GM21447 (cell line): Measurements from ENCODE around the gene KCNF1.

Experiments used
- ATAC-seq: cut with Tn5 transposase; IDR thresholded peaks from one replicate; pipeline ENCODE4 v1.9.1; 2021; ENCODE audit not compliant: unreplicated experiment

The KCNF1 gene

DNA sequence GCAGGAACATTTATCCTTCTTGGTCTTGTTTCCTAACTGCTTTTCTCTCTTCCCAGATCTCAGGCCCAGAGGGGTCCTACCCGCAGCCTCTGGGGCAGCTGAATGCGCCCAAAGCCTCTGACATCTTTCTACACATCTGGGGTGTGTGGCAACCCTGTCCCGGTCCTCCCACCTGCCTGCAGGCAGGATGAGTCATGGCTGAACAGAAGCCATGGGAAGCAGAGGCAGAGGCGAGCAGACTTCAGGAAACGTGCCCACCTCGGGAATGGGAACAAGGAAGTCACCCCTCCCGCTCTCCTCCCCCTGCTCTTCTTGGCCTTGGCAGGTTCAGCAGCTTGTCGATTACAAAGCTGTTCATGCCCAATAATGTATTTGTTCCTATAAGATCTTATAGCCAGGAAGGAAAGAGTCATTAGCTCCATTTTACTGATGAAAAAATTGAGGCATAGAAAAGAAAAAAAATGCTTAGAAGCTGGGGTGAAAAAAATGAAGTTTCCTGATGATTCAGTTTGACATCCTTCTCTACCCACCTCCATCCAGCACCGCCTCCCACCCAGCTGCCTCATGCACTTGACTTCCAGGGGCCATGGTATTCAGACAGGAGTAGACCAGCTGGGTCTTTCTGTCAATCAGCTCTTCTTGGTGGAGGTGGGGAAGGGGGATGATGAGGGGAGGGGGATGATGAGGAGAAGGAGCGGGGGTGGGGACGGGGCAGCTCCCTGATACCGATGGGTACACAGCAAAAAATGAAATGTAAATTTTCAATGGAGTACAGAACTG is 10.4 kb upstream of the KCNF1 start:
- no peak for ATAC-seq

DNA sequence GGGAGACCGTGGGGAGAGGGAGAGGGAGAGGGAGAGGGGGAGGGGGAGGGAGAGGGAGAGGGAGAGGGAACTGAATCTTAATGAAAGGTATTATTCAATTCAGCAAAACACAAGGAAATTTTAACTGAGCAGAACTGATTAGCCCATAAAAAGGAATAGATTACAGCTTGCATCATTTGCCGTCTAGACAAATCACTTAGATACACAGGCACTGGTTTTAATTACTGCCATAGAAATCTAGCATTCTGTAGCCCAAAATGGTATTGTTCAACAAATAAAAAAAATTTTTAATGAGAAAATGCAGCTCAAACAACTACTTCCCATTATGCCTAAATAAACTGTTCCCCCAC is 7.9 kb upstream of the KCNF1 start:
- ATAC-seq, result no peak

DNA sequence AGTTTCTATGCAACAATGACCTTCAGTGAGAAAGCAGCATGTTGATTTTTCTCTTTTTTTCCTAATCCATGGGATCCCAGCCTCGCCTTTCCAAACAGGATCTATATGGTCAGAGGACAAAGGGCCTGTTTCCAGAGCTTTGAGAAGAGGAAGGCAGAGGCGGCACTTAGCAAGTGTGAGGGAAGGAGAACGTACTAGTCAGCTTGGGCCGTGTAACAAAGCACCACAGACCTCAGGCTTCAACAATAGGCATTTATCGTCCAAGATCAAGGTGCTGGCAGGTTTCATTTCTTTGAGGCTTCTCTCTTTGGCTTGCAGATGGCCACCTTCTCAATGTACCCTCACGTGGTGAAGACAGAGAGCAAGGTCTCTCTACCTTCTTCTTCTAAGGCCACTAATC is 7.3 kb upstream of the KCNF1 start:
- no peak for ATAC-seq

DNA sequence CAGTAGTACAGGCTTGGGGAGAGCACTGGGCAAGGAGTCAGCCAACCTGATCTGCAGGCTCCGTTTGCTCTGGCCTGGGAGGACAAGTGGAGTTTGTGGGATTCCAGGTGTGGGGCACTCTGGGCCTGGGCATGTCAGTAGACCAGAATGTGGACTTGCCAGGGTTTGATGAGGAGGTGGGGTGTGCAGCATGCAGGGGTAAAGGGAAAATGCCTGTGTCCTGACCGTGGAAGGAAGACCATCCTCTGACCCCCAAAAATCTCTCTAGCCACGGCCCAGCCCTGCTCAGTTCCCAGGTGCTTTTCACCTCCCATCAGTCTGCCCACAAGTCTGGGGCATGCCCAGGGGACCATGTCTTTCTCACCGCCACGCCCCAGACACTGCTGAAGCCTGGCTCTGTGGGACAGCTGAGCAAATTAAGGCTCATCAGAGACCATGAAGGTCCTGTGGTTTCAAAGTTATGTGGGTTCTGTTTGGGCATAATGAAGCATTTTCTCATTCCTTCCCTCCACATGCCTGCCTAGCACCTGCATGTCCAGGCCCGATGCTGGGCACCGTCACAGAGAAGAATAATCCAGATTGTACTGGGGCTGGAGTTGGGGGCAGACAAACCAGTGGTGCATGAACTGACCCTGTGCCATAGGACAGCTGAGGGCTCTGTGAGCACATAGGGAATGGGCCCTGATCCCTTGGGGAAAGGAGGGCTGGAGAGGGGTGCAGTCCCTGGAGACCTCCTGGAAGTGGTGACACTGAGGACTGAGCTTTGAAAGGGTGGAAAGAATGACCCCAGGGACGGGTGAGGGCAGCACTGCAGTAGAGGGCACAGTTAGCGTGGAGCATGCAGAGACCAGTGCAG is 6.5 kb upstream of the KCNF1 start:
- ATAC-seq, result no peak

DNA sequence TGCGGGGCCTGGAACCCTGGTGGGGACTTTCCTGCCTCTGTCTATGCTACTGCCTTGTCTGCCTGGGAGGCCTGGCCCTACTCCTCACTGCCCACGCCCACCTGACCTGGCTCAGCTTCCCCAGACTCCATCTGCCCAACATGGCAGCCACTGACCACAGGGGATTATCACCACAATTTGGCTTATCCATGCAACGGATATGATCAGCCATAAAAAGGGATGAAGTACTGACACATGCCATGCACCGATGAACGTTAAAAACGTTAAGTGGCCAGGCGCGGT is 5.9 kb upstream of the KCNF1 start:
- no peak for ATAC-seq

DNA sequence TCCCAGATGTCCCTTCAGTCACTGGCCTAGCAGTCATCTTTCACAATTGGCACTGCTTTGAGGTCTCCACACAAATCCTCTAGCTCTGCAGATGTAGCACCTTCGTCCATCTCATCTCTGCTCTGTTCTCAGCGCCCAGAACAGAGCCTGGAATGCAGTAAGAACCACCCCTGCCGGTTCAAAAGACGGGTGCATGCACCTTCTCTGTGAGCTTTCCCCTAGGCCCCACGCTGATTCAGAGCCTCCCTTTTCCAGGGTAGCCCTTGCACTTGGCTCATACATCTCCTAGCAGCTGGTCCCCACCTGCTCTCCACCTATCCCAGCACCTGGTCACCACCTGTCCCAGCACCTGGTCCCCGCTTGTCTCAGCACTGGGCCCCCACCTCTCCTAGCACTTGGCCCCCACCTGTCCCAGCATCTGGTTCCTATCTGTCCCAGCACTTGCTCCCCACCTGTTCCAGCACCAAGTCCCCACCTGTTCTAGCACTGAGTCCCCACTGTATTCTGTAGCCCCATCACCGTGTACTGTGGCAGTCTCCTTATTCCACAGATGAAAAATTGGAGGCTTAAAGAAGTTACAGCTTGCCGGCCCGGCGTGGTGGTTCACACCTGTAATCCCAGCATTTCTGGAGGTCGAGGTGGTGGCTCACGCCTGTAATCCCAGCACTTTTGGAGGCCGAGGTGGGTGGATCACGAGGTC is 4.7 kb upstream of the KCNF1 start:
- no peak for ATAC-seq

DNA sequence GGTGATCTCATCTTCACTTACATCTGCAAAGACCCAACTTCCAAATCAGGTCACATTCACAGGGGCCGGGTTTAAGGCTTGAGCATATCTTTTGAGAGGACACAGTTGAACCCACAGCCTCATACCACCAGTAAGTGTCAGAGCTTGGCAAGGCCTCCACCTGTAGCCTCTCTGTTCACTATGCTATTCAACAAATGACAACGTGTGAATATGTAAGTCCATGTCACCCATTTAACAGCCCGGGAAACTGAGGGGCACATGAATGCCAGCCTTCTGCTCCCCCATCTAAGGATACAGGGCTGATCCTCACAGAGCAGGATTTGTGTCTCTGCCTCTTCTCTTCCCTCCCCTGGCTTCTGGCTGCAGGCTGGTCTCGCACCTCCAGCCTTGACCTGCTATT is 3.5 kb upstream of the KCNF1 start:
- no peak for ATAC-seq

DNA sequence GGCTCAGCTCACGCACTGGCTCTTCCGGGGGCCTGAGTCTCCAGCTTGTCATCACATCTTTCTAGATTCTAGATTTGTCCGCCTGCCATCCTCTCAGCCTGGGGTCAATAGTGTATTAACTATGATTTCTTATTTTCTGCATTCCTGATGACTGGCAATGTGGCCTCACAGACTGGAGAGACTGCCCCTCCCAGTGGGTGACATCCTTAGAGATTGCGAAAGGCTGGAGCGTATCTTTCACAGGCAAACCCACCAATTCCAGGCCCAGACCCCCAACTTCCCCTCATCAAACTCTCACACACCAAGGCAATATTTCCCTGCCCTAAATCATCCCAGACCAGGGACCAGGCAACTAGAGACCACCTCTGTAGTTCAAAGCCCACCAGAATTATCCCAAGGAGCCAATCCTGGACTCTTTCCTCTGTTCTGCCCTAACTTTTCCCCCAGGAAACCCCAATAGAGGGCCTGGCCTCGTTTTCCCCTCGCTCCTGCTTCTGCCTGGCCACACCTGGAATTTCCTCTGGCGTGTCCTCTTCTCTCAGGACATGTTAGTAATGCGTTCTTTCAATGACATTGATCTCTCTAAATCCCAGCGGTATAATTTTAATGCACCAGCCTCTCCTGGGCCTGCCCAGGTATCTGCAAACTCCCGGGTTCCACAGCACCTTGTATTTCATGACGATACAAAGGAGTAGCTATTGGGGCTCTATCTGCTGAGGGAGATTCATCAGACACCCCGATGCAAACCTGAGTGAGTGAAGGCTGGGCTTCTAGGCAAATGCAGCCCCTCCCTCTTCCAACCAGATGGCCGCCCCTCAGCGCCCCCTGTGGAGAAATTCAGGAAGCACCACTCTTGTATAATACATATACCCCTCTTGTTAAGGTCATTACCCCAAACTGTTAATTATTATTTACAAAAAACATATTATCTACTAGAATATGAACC is 2.4 kb upstream of the KCNF1 start:
- ATAC-seq, result no peak

DNA sequence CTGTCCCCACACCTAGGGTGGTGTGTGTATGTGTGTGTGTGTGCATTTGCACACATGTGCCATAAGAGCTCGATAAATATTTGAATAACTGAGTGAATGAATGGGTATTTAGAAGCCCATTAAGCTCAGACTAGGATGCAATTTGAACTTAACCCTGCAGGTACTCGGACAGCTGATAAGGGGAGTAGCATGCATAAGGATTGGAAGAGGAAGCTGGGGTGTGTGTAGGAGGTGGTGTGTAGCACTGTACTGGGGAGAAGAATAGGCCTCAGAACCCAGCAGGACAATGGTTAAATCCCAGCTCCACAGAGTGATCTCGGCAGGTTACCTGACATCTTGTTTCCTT is 1.8 kb upstream of the KCNF1 start:
- ATAC-seq, result no peak

DNA sequence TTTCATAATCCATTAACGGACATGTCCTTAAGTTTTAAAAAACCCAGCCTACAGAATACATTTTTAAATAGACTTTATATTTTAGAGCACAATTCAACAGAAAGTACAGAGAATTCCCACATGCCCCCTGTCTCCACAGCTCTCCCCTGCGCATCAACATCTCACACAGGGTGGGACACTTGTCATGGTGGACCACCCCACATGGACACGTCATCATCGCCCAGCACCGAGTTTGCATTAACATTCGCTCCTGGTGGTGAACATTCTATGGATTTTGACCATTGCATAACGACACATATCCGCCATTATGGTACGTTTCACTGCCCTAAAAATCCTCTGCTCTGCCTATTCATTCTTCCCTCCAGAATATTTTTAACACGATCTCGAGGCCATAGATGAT is 1.1 kb upstream of the KCNF1 start:
- ATAC-seq, result no peak

DNA sequence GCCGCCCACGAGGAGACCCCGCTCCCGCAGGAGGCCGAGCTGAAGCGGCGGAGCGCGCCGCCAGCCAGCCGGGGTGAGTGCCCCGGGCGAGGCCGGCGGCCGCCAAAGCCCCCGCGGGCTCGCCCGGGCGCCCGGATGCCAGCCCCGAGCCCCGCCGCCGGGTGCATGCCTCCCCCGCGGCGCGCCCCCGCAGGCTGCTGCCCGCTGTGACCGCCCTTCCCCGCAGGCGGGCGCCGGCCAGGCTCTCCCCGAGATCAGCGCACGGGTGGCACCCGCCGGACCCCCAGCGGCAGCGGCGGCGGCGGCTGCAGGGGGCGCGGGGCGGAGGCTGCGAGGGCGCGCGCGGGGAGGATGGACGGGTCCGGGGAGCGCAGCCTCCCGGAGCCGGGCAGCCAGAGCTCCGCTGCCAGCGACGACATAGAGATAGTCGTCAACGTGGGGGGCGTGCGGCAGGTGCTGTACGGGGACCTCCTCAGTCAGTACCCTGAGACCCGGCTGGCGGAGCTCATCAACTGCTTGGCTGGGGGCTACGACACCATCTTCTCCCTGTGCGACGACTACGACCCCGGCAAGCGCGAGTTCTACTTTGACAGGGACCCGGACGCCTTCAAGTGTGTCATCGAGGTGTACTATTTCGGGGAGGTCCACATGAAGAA is 470 bp downstream of the KCNF1 start:
- ATAC-seq, result no peak

DNA sequence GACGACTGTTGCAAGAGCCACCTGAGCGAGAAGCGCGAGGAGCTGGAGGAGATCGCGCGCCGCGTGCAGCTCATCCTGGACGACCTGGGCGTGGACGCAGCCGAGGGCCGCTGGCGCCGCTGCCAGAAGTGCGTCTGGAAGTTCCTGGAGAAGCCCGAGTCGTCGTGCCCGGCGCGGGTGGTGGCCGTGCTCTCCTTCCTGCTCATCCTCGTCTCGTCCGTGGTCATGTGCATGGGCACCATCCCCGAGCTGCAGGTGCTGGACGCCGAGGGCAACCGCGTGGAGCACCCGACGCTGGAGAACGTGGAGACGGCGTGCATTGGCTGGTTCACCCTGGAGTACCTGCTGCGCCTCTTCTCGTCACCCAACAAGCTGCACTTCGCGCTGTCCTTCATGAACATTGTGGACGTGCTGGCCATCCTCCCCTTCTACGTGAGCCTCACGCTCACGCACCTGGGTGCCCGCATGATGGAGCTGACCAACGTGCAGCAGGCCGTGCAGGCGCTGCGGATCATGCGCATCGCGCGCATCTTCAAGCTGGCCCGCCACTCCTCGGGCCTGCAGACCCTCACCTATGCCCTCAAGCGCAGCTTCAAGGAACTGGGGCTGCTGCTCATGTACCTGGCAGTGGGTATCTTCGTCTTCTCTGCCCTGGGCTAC is 1.2 kb downstream of the KCNF1 start:
- ATAC-seq, result no peak

DNA sequence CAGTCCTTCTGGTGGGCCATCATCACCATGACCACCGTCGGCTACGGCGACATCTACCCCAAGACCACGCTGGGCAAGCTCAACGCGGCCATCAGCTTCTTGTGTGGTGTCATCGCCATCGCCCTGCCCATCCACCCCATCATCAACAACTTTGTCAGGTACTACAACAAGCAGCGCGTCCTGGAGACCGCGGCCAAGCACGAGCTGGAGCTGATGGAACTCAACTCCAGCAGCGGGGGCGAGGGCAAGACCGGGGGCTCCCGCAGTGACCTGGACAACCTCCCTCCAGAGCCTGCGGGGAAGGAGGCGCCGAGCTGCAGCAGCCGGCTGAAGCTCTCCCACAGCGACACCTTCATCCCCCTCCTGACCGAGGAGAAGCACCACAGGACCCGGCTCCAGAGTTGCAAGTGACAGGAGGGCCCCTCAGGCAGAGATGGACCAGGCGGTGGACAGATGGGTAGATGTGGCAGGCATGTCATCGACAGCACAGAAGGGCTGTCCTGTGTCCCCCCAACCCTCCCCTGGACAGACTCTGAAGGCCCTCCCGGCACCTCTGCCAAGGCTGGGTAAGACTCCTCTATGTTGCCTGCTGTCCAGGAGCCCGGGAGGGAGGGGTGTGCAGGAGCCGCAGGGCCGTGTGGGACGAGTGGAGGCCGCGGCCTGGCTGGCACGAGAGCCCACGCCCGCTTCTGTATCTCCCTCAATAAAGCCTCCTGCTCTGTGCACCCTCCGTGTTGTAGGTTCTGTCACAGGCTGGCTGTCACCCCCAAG is 2.0 kb downstream of the KCNF1 start:
- ATAC-seq, result no peak

DNA sequence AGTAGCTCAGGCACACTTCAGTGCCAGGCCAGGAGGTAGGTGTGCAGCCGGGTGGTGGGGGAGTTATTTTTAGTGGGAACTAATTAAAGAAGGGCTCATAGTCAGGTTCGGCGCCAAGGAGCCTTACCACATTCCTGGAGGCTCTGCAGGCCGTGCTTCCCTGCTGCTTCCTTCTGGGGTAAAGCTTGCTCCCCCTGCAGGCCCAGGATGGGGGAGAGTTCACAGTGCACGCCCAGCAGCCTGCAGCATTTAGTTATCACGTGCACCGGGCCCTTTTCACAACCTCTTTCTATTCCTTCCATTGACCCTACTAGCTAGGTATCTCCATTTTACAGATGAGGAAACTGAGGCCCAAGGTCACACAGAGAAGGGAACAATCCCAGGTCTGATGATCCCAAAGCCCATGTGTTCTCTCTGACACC is 2.5 kb downstream of the KCNF1 start:
- ATAC-seq, result no peak

DNA sequence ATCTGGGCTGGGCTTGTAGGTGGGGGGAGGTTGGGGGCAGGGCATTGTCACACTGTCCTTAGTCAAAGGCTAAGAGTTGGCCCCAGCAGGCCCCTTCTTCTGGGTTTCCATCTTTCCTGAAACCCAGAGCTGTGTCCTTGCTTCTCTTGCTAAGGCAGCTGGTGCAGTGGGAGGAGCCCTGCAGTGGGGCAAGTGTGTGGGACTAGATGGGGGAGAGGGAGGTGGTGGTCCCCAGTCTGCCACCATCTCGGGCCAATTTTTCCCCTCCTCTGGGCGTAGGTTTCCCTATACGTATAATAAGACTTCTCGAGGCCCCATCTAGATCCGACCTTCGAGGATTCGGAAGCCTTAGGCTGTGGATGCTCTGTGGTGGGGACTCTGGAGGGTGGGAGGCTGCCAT is 3.5 kb downstream of the KCNF1 start:
- ATAC-seq, result no peak

DNA sequence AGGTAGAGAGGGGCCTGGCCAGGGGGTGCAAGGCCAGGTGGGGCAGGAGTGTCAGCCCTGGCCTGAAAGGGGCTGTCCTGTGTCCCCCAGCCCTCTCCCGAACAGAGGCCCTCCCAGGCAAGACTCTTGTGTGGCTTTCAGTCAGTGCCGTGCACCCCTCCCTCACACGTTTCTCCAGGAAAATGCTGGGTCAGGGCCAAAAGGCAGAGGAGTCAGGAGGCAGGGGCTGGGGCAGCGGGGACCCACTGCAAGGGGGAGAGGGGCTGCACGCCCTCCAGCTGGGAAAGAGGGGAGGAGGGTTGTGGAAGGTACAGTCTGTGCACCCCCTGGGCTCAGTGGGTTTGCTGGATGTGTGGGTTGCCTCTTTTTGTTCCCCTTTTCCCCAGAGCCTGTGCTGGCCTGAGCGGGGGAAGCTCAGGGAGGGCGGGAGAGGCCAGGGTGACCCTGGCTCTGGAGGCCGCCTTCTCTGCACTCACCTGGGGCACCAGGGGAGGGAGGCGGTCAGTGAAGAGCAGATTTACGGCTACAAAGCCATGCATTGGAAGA is 4.1 kb downstream of the KCNF1 start:
- no peak for ATAC-seq

DNA sequence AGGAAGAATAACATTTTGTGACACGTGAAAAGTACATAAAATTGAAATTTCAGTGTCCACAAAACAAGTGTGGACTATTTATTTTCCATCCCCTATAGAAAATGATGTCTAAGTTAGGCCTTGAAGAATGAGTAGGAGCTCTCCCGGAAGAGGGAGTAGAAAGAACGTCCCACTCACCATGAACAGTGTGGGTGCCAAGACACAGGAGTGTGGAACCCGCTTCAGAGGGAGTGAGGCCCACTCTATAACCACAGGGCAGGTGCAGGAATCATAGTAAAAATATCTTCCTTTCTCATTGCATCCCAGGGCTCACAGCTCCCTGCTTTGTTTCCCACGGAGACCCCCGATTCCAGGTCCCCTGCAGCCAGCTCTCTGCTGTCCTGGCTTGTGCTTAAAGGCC is 5.2 kb downstream of the KCNF1 start:
- ATAC-seq, result no peak

DNA sequence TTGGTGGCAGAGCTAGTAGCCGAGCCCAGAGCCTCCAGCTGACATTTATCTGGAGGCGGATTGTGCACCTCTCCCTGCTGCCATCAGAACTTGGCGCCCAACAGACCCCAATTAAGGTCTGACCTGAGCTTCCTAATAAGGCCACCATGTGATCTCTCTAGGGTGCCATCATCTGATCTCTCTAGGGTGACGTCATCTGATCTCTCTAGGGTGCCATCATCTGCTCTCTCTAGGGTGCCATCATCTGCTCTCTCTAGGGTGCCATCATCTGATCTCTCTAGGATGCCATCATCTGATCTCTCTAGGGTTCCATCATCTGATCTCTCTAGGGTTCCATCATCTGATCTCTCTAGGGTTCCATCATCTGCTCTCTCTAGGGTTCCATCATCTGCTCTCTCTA is 6.2 kb downstream of the KCNF1 start:
- ATAC-seq, result no peak
